C4-2B (cell line): ENCODE data around the gene OR4F15.

Source experiments
- H3K27ac ChIP-seq: fragments of 450-650 bp; 2 replicates; pipeline ENCODE4 v1.5.1; 2017
- CTCF ChIP-seq: fragments of 450-650 bp; conservative IDR thresholded peaks from 2 replicates; pipeline ENCODE4 v1.5.1; 2017; ENCODE audit warnings: mild to moderate bottlenecking
- ZFX ChIP-seq: fragments of 450-650 bp; IDR thresholded peaks from 2 replicates; pipeline ENCODE4 v1.6.1; 2017

Gene OR4F15

DNA sequence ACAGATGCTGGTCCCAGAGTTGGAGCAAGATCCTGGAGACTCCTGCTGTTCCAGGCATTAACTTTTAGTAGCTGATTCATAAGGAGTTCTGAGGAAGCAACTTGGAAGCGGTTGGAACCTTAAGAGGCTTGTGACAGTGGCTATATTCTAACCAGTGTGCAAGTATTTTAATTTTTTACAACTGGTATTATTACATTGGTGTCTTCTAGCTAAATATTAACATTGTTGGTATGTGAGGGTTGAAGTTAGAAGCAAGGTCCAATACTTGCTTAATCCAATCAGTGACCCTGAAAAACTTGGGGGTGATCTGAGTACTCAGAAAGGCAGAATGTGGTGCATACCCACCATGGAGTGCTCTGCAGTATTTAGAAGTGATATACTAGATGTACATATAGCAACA lies 1.5 kb upstream of the OR4F15 start:
- TF ChIP-seq CTCF (no peak), ZFX (no peak)
- no peak overlapping the region for H3K27ac ChIP-seq

GRCh38 chr15:101810876-101811275 lies 1.1 kb upstream of the OR4F15 start:
- TF ChIP-seq ZFX (no peak), CTCF (no peak)
- H3K27ac ChIP-seq: no peak overlapping the region

GRCh38 chr15:101813803-101814534 lies 2.0 kb downstream of the OR4F15 start:
- no peak for TF ChIP-seq CTCF
- no peak for TF ChIP-seq ZFX
- H3K27ac ChIP-seq: no peak overlapping the region

DNA sequence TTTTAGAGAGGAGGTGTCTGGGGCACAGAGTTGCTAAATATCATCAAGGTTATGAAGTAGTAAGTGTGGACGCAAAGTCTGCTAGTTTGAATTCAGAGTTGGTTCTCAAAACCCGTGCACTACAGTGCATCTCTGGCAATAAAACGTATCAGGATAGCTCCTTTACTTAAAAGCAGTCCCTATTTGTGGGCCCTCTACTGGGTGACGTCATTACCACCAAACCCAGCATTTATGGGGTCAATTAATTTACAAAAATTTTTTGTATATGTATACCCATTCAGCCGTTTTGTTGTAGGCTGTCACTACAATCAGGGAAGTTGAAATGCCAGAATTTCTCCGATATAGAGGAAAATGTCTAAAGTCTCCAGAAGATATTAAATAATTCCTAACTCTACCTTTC lies 8.8 kb downstream of the OR4F15 start:
- TF ChIP-seq ZFX: no peak
- TF ChIP-seq CTCF: no peak
- H3K27ac ChIP-seq: no peak overlapping the region

DNA sequence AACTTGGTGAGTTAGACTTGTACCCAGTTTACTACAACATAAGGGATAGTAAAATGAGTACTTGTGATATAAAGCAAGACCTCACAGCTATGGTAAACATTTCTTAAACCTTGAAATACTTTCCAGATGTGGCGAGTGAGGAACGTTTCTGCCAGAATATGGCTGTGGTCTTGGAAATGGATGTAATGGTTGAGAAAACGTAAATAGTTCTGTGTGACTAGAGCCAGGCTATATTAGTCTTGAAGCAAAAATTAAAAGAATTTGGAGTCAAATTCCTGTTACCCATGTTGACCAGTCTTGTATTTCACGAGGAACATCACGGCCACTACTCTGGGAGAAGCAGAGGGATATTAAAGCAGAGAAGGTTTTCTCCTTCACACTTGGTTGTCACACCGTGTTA lies 15.3 kb downstream of the OR4F15 start:
- no peak for TF ChIP-seq ZFX
- no peak for TF ChIP-seq CTCF
- H3K27ac ChIP-seq: no peak overlapping the region

- H3K27ac ChIP-seq: no peak overlapping the region
- no peak for TF ChIP-seq ZFX
- no peak for TF ChIP-seq CTCF
Measured at GRCh38 chr15:101828774-101829173, 16.8 kb downstream of the OR4F15 start.

DNA sequence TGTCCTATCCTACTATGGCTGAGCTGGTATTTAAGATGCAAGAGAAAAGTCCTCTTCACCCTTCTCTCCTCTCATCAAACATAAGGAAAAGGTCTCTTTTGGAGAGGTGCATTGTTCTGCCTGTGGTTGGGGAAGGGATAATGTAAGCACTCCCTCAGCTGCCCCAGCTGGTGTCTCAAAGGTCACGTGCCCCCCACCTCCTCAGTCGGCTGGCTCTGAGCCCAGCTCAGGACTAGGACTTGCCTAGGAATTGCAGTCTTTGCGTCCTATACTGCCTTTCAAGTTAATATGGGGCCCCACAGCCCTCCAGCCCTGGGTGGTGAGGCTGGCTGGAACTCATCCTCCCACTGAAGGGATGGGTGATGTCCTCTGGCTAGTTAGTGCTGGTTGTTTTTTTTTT lies 29.7 kb downstream of the OR4F15 start:
- no peak overlapping the region for H3K27ac ChIP-seq
- TF ChIP-seq CTCF (no peak), ZFX (no peak)
